Sigmoid colon (tissue), 4 donors: ENCODE results near the gene IPO8.

Source experiments
- CTCF ChIP-seq, 4 experiments: fragments of 450-650 bp in 3 of 4; fragments of 200-600 bp in 1 of 4; IDR thresholded peaks; one replicate each; pipeline ENCODE4 v1.5.1; 2016 to 2019; ENCODE audit warnings: antibody characterized with exemption in 4 of 4, mild to moderate bottlenecking in 3 of 4, moderate library complexity in 2 of 4
- EP300 ChIP-seq, 4 donors: sonication (generic); formaldehyde crosslinking; IDR thresholded peaks; one replicate each; pipeline ENCODE4 v1.6.1; 2017; ENCODE audit warnings: antibody characterized with exemption in 4 of 4
- POLR2A ChIP-seq, 2 donors: fragments of 450-650 bp; IDR thresholded peaks; one replicate each; pipeline ENCODE4 v1.6.1; 2016; ENCODE audit warnings: antibody characterized with exemption in 2 of 2, mild to moderate bottlenecking in 2 of 2, moderate library complexity in 2 of 2

DNA sequence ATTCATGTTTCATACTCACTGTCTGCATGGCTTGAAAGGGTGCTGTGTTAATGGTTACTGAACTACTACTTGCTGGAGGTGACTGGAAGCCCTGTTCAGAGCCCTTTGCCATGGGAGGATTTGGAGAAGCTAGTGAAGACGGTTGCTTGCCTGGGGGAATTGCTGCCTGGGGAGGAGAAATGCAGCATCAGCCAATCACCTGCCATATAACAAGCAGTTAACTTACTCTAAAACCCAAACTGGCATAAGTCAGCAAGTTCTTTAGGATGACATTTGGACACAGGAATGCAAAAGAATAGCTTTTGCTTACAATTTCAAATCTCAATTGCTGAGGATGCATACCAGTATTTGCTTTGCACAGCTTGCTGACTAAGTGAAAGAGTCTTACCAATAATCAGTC lies 23.4 kb upstream of the IPO8 start:
- TF ChIP-seq POLR2A (IDR thresholded peaks at IDR 0.05) (no peak), CTCF (IDR thresholded peaks at IDR 0.05) (no peak), EP300 (IDR thresholded peaks at IDR 0.05) (no peak)
